CD14-positive monocyte (primary cell): ENCODE measurements around the gene MITF. TPM values are rescaled to one million over a fixed set of nuclear protein-coding genes. Genes with fewer than 3 reads are reported as not detected.

ENCODE experiments used
- DNase-seq, 3 donors: peaks; one replicate each; pipeline ENCODE4 v3.0.0-alpha.2; 2011 to 2022
- H2AFZ ChIP-seq: 2 replicates; pipeline ENCODE4 v1.6.0; 2012; ENCODE audit warnings: mild to moderate bottlenecking, low read depth, low read length, inconsistent platforms; ENCODE audit not compliant: insufficient read depth, poor library complexity, severe bottlenecking
- H3K27ac ChIP-seq, 2 donors: 1 replicate in 1 of 2; 2 replicates in 1 of 2; pipeline ENCODE4 v1.5.1; 2012 to 2013; ENCODE audit warnings: low read length in 2 of 2, control low read depth in 1 of 2, inconsistent platforms in 1 of 2, low read depth in 1 of 2, mild to moderate bottlenecking in 1 of 2
- H3K27me3 ChIP-seq, 2 donors: one replicate each; pipeline versions ENCODE4 v1.6.0 to v1.6.1; 2011 to 2013; ENCODE audit warnings: low read length in 2 of 2; ENCODE audit not compliant: control insufficient read depth in 2 of 2, insufficient read depth in 2 of 2
- H3K36me3 ChIP-seq, 2 donors: replicated peaks in 1 of 2; 1 replicate in 1 of 2; 2 replicates in 1 of 2; pipeline versions ENCODE4 v1.5.1 to v1.6.1; 2012 to 2013; ENCODE audit warnings: low read length in 2 of 2, control low read depth in 1 of 2, inconsistent platforms in 1 of 2, mild to moderate bottlenecking in 1 of 2; ENCODE audit not compliant: insufficient read depth in 2 of 2, control insufficient read depth in 1 of 2
- H3K4me1 ChIP-seq, 2 donors: 1 replicate in 1 of 2; 2 replicates in 1 of 2; pipeline versions ENCODE4 v1.5.1 to v1.6.1; 2012 to 2013; ENCODE audit warnings: low read length in 2 of 2, control low read depth in 1 of 2, inconsistent platforms in 1 of 2, mild to moderate bottlenecking in 1 of 2, moderate library complexity in 1 of 2; ENCODE audit not compliant: insufficient read depth in 2 of 2, control insufficient read depth in 1 of 2
- H3K4me2 ChIP-seq: replicated peaks from 2 replicates; pipeline ENCODE3; 2012; ENCODE audit warnings: low read length, moderate library complexity, mild to moderate bottlenecking; ENCODE audit not compliant: poor library complexity, severe bottlenecking; ENCODE audit errors: extremely low read depth
- H3K4me3 ChIP-seq, 3 experiments: fragments of 200-600 bp in 1 of 3; sonication (generic) in 1 of 3; replicated peaks in 1 of 3; 1 replicate in 2 of 3; 2 replicates in 1 of 3; pipeline ENCODE4 v1.5.1; 2011 to 2013; ENCODE audit warnings: low read length in 3 of 3, mild to moderate bottlenecking in 3 of 3, control low read depth in 2 of 3, low read depth in 2 of 3, inconsistent platforms in 1 of 3, moderate library complexity in 1 of 3
- H3K79me2 ChIP-seq: 2 replicates; pipeline ENCODE4 v1.6.0; 2012; ENCODE audit warnings: mild to moderate bottlenecking, control low read depth, inconsistent platforms, low read length, moderate library complexity; ENCODE audit not compliant: insufficient read depth
- H3K9ac ChIP-seq: 2 replicates; pipeline ENCODE4 v1.6.0; 2017; ENCODE audit warnings: low read length, mild to moderate bottlenecking; ENCODE audit not compliant: insufficient read depth, poor library complexity, severe bottlenecking
- H3K9me3 ChIP-seq, 2 donors: replicated peaks in 1 of 2; 1 replicate in 1 of 2; 2 replicates in 1 of 2; pipeline versions ENCODE4 v1.5.1 to v1.6.1; 2012 to 2013; ENCODE audit warnings: low read length in 2 of 2, control low read depth in 1 of 2; ENCODE audit not compliant: control insufficient read depth in 1 of 2, insufficient read depth in 1 of 2
- H4K20me1 ChIP-seq: 2 replicates; pipeline ENCODE4 v1.6.0; 2012; ENCODE audit warnings: mild to moderate bottlenecking, low read length, control low read depth, moderate library complexity; ENCODE audit not compliant: insufficient read depth
- H3K27ac Mint-ChIP-seq, 7 donors: one replicate each; pipeline ENCODE4 v1.8.0; 2020; ENCODE audit warnings: mild to moderate bottlenecking in 7 of 7, mixed read lengths in 7 of 7, moderate library complexity in 6 of 7, inconsistent platforms in 2 of 7
- H3K27me3 Mint-ChIP-seq, 3 donors: one replicate each; pipeline ENCODE4 v1.8.0; 2021 to 2022; ENCODE audit warnings: low read depth in 3 of 3, mild to moderate bottlenecking in 3 of 3, mixed read lengths in 3 of 3, moderate library complexity in 3 of 3, inconsistent platforms in 1 of 3
- H3K36me3 Mint-ChIP-seq, 2 donors: one replicate each; pipeline ENCODE4 v1.8.0; 2020; ENCODE audit warnings: mixed read lengths in 2 of 2, inconsistent platforms in 1 of 2, mild to moderate bottlenecking in 1 of 2
- H3K4me1 Mint-ChIP-seq: one replicate; pipeline ENCODE4 v1.8.0; 2020; ENCODE audit warnings: mild to moderate bottlenecking, mixed read lengths
- H3K4me3 Mint-ChIP-seq, 2 donors: one replicate each; pipeline ENCODE4 v1.8.0; 2020; ENCODE audit warnings: mild to moderate bottlenecking in 2 of 2, mixed read lengths in 2 of 2, moderate library complexity in 1 of 2
- H3K9me3 Mint-ChIP-seq, 7 donors: one replicate each; pipeline ENCODE4 v1.8.0; 2020 to 2022; ENCODE audit warnings: mixed read lengths in 7 of 7, mild to moderate bottlenecking in 6 of 7, moderate library complexity in 6 of 7, inconsistent platforms in 2 of 7
- CTCF ChIP-seq: fragments of 200-600 bp; IDR thresholded peaks from one replicate; pipeline ENCODE4 v1.8.0; 2022; ENCODE audit warnings: antibody characterized with exemption, mild to moderate bottlenecking
- WGBS: methylation state at CpG from one replicate; pipeline ENCODE4 v1.1.5; 2013; ENCODE audit warnings: missing lambda C conversion rate; ENCODE audit not compliant: insufficient coverage; 5-methylcytosine and 5-hydroxymethylcytosine counted together
- intact Hi-C, 2 donors: fragments of 100-400 bp; cut with micrococcal nuclease; formaldehyde crosslinking; loops; one replicate each; pipeline versions ENCODE4 v1.15.0 to v1.15.1; 2023
- polyA plus RNA-seq, 3 donors: library from polyadenylated mRNA; depleted of rRNA in 1 of 3; unstranded in 2 of 3; stranded (reverse) in 1 of 3; fragments of 300-500 nt in 2 of 3; fragments of >200 nt in 1 of 3; fragmentation: Illumina TruSeq in 2 of 3; gene quantifications; 1 replicate in 2 of 3; 2 replicates in 1 of 3; pipeline ENCODE4 v1.2.3, GENCODE V29; 2012 to 2021

MITF gene
- polyA plus RNA-seq, 3 donors: 7.0 to 15.1 (median 12.1) TPM

DNA sequence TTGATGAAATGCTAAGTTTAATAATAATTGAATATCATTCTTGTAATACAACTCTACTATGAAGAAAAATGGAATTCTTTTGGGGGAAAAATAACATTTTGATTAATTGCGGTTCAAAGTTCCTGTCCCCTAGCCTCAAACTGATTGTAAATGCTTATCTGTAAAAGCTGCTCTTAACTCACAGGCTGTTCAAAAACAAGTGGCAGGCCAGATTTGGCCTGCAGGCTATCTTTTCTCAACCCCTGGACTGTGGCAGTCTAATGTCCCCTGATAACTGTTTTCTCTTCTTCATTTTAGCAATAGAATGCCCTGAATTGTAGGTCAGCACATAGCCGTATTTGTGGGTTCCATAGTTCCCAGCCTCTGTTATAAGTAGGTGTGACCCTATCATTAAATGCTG lies 236.8 kb downstream of the MITF start:
- no peaks in the 10 kb centered on the region for H3K36me3 Mint-ChIP-seq
- no peaks in the 10 kb centered on the region for H3K79me2 ChIP-seq
- no peak for TF ChIP-seq CTCF
- peaks cover 14 to 21% of the 10 kb centered on the region in 2 donors for H3K9me3 ChIP-seq
- no peak overlapping the region for H3K4me3 Mint-ChIP-seq
- peaks cover 1 to 2% of the 10 kb centered on the region in 2 donors for H3K4me1 ChIP-seq
- no peaks in the 10 kb centered on the region for H3K36me3 ChIP-seq
- intact Hi-C loops: no loop called here
- 100% methylated on average over 1 of the region's 2 CpGs for WGBS
- no peak overlapping the region for H3K27ac Mint-ChIP-seq
- H3K4me3 ChIP-seq: no peak overlapping the region
- no peaks in the 10 kb centered on the region for H4K20me1 ChIP-seq
- peaks cover 0 to 1% (median 0%) of the 10 kb centered on the region in 3 donors for H3K27me3 Mint-ChIP-seq
- no peak overlapping the region for H2AFZ ChIP-seq
- no peaks in the 10 kb centered on the region for H3K27me3 ChIP-seq
- no peak overlapping the region for H3K4me2 ChIP-seq
- no peak overlapping the region for H3K9ac ChIP-seq
- no peak overlapping the region for H3K27ac ChIP-seq
- peaks cover 17 to 30% (median 23%) of the 10 kb centered on the region in 7 donors for H3K9me3 Mint-ChIP-seq
- DNase-seq: no peak
- H3K4me1 Mint-ChIP-seq: peaks cover 6% of the 10 kb centered on the region

DNA sequence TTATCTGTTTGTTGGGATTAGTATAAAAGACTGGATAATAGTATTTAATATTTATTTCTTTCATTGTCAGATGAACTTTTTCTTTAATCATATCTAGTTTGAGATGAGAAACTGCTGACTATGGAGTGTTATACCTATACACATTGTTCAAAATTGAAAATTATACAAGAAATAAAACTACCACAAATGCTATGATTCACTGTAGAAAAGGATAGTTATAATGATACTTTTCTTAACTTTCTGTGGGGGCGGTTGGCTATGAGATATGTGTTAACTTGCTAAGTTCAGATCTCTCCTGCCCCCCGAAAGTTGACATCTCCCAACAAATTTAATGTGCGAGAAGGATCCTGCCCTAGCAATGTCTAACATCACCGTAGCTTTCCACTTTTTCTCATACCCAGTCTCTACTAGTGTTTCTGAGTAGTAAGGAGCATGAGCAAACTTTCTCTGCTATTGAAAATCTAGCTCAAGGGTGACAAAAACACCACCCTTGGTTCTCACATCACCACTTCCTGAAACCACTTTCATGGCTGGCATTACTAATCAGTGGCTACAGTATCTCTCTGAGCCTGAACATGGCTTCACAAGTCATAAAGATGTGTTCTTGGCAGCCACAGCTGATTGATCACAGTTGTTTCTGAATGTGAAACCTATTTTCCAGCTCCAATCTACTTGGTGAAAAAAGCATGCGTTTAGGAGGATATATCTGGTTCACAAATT lies 244.4 kb downstream of the MITF start:
- no peak overlapping the region for H3K4me2 ChIP-seq
- Mint-ChIP-seq H3K4me3 (no peak overlapping the region), H3K9me3 (peaks cover under 1 to 21% (median 8%) of the 10 kb centered on the region in 7 donors), H3K36me3 (no peaks in the 10 kb centered on the region), H3K27ac (peak overlapping the region in 2 of 7 donors; percentile 4 to 25), H3K4me1 (peaks cover 22% of the 10 kb centered on the region), H3K27me3 (peaks cover 0 to 2% (median 1%) of the 10 kb centered on the region in 3 donors)
- no peaks in the 10 kb centered on the region for H3K36me3 ChIP-seq
- intact Hi-C loops: no loop called here
- H3K4me1 ChIP-seq: peaks cover 14 to 19% of the 10 kb centered on the region in 2 donors
- DNase-seq: peak; percentile 12 to 36 (median 34)
- no peaks in the 10 kb centered on the region for H4K20me1 ChIP-seq
- peaks cover 3 to 10% of the 10 kb centered on the region in 2 donors for H3K9me3 ChIP-seq
- WGBS: no CpG with 5 or more reads among the region's 5 CpGs
- no peak overlapping the region for H3K27ac ChIP-seq
- H2AFZ ChIP-seq: no peak overlapping the region
- H3K4me3 ChIP-seq: no peak overlapping the region
- no peaks in the 10 kb centered on the region for H3K27me3 ChIP-seq
- no peak for TF ChIP-seq CTCF
- no peak overlapping the region for H3K9ac ChIP-seq
- H3K79me2 ChIP-seq: no peaks in the 10 kb centered on the region
